Hepatocyte (in vitro differentiated cells): Measurements from ENCODE around the gene RPUSD2. TPM values are rescaled to one million over a fixed set of nuclear protein-coding genes. Genes with fewer than 3 reads are reported as not detected.

Experiments
- DNase-seq: peaks from one replicate; pipeline ENCODE4 v3.0.0-alpha.2; 2016; ENCODE audit warnings: low spot score
- H2AFZ ChIP-seq: fragments of 200-600 bp; sonication (generic); 2 replicates; pipeline ENCODE4 v1.6.0; 2016; ENCODE audit warnings: antibody characterized with exemption, mild to moderate bottlenecking
- H3K27ac ChIP-seq: fragments of 200-600 bp; sonication (generic); 2 replicates; pipeline ENCODE4 v1.5.1; 2016; ENCODE audit warnings: mild to moderate bottlenecking
- H3K27me3 ChIP-seq: fragments of 200-600 bp; sonication (generic); 2 replicates; pipeline ENCODE4 v1.6.1; 2016
- H3K36me3 ChIP-seq: fragments of 200-600 bp; sonication (generic); replicated peaks from 2 replicates; pipeline ENCODE4 v1.5.1; 2016; ENCODE audit warnings: low read depth; ENCODE audit not compliant: insufficient read depth
- H3K4me1 ChIP-seq: fragments of 200-600 bp; sonication (generic); 2 replicates; pipeline ENCODE4 v1.5.1; 2016; ENCODE audit warnings: mild to moderate bottlenecking, moderate library complexity; ENCODE audit not compliant: insufficient read depth
- H3K4me2 ChIP-seq: fragments of 200-600 bp; sonication (generic); 2 replicates; pipeline ENCODE4 v1.6.0; 2016
- H3K4me3 ChIP-seq: fragments of 200-600 bp; sonication (generic); 2 replicates; pipeline ENCODE4 v1.5.1; 2016; ENCODE audit warnings: mild to moderate bottlenecking
- H3K79me2 ChIP-seq: fragments of 200-600 bp; sonication (generic); 2 replicates; pipeline ENCODE4 v1.6.0; 2017; ENCODE audit warnings: mild to moderate bottlenecking
- H3K9me2 ChIP-seq: fragments of 200-600 bp; sonication (generic); replicated peaks from 2 replicates; pipeline ENCODE4 v1.6.0; 2017; ENCODE audit warnings: mild to moderate bottlenecking; ENCODE audit not compliant: insufficient read depth
- H3K9me3 ChIP-seq: fragments of 200-600 bp; sonication (generic); 2 replicates; pipeline ENCODE4 v1.5.1; 2016; ENCODE audit warnings: low read depth, mild to moderate bottlenecking
- H4K20me1 ChIP-seq: fragments of 200-600 bp; sonication (generic); 2 replicates; pipeline ENCODE4 v1.6.0; 2016; ENCODE audit warnings: mild to moderate bottlenecking; ENCODE audit not compliant: insufficient read depth, poor library complexity, severe bottlenecking
- CTCF ChIP-seq: fragments of 200-600 bp; sonication (generic); IDR thresholded peaks from 2 replicates; pipeline ENCODE4 v1.5.1; 2016; ENCODE audit warnings: antibody characterized with exemption, mild to moderate bottlenecking; ENCODE audit not compliant: poor library complexity
- EZH2 ChIP-seq: fragments of 200-600 bp; sonication (generic); IDR thresholded peaks from 2 replicates; pipeline ENCODE4 v1.6.1; 2016; ENCODE audit warnings: antibody characterized with exemption, mild to moderate bottlenecking, borderline replicate concordance
- EZH2phosphoT487 ChIP-seq: fragments of 200-600 bp; sonication (generic); IDR thresholded peaks from one replicate; pipeline ENCODE4 v1.6.1; 2018; ENCODE audit warnings: antibody characterized with exemption, mild to moderate bottlenecking, low read depth, moderate library complexity; ENCODE audit not compliant: unreplicated experiment, severe bottlenecking
- WGBS: methylation state at CpG from one replicate; pipeline ENCODE4 v1.1.6; 2016; ENCODE audit warnings: low lambda C conversion rate; ENCODE audit errors: missing lambda C conversion rate; 5-methylcytosine and 5-hydroxymethylcytosine counted together
- polyA plus RNA-seq: library from polyadenylated mRNA; unstranded; fragments of >200 nt; fragmentation: Nextera tagmentation; extraction: Ambion mirVana; gene quantifications from 2 replicates; pipeline ENCODE4 v1.2.1, GENCODE V29; 2016
- total RNA-seq: library from RNA; depleted of rRNA; stranded (reverse); fragments of >200 nt; gene quantifications from 2 replicates; pipeline ENCODE4 v1.2.3, GENCODE V29; 2014

Gene RPUSD2
- total and polyA plus RNA-seq, 2 experiments from 2014 or later, result 8.6 to 11.5 TPM

GRCh38 chr15:40555876-40556275 is 13.2 kb upstream of the RPUSD2 start:
- H3K4me2 ChIP-seq, result no peak overlapping the region
- no peak for DNase-seq

GRCh38 chr15:40558952-40559742 is 10.0 kb upstream of the RPUSD2 start:
- Histone ChIP-seq H3K4me1 (no peaks in the 10 kb centered on the region), H3K9me2 (no peaks in the 10 kb centered on the region), H3K27ac (no peak overlapping the region), H3K36me3 (no peaks in the 10 kb centered on the region), H3K27me3 (no peaks in the 10 kb centered on the region), H4K20me1 (no peaks in the 10 kb centered on the region), H3K4me2 (no peak overlapping the region), H3K4me3 (no peak overlapping the region), H3K79me2 (peaks cover 17% of the 10 kb centered on the region), H2AFZ (no peak overlapping the region), H3K9me3 (no peaks in the 10 kb centered on the region)
- TF ChIP-seq CTCF (no peak), EZH2 (no peak), EZH2phosphoT487 (no peak)
- DNase-seq, result no peak
- 90% methylated on average over 6 of the region's 6 CpGs for WGBS

More at GRCh38 chr15:40555876-40556275, 13.2 kb upstream of the RPUSD2 start:
- Histone ChIP-seq H3K4me3 (no peak overlapping the region), H3K4me1 (no peaks in the 10 kb centered on the region), H3K9me2 (no peaks in the 10 kb centered on the region), H3K27me3 (no peaks in the 10 kb centered on the region), H3K79me2 (peaks cover 3% of the 10 kb centered on the region), H2AFZ (no peak overlapping the region), H3K27ac (no peak overlapping the region), H3K36me3 (no peaks in the 10 kb centered on the region), H3K9me3 (no peaks in the 10 kb centered on the region), H4K20me1 (no peaks in the 10 kb centered on the region)
- TF ChIP-seq EZH2 (no peak), CTCF (no peak), EZH2phosphoT487 (no peak)
- WGBS, result 92% methylated on average over 2 of the region's 2 CpGs

- no peak for DNase-seq
- Histone ChIP-seq H3K27me3 (no peaks in the 10 kb centered on the region), H3K4me2 (no peak overlapping the region), H3K9me3 (no peaks in the 10 kb centered on the region), H2AFZ (no peak overlapping the region), H4K20me1 (no peaks in the 10 kb centered on the region), H3K27ac (no peak overlapping the region), H3K36me3 (no peaks in the 10 kb centered on the region), H3K79me2 (peaks cover 19% of the 10 kb centered on the region), H3K4me3 (no peak overlapping the region), H3K4me1 (no peaks in the 10 kb centered on the region), H3K9me2 (no peaks in the 10 kb centered on the region)
- TF ChIP-seq EZH2phosphoT487, result no peak
- no peak for TF ChIP-seq CTCF
- TF ChIP-seq EZH2, result no peak
- 100% methylated on average over 2 of the region's 2 CpGs for WGBS
Observed at GRCh38 chr15:40562691-40563090, 6.4 kb upstream of the RPUSD2 start.

GRCh38 chr15:40563426-40563825 is 5.7 kb upstream of the RPUSD2 start:
- peaks cover 19% of the 10 kb centered on the region for H3K79me2 ChIP-seq
- H4K20me1 ChIP-seq, result no peaks in the 10 kb centered on the region
- H3K4me1 ChIP-seq, result no peaks in the 10 kb centered on the region
- no peaks in the 10 kb centered on the region for H3K36me3 ChIP-seq
- no peak for DNase-seq
- no peaks in the 10 kb centered on the region for H3K9me2 ChIP-seq
- no peak overlapping the region for H3K27ac ChIP-seq
- TF ChIP-seq CTCF (no peak), EZH2 (no peak), EZH2phosphoT487 (no peak)
- no peaks in the 10 kb centered on the region for H3K9me3 ChIP-seq
- H3K4me3 ChIP-seq, result no peak overlapping the region
- H3K27me3 ChIP-seq, result no peaks in the 10 kb centered on the region
- no peak overlapping the region for H2AFZ ChIP-seq
- H3K4me2 ChIP-seq, result peak overlapping the region; percentile 89
